AG09309 (cell line): ENCODE data around the gene LONRF2.

Experiments
- DNase-seq: peaks from one replicate; pipeline ENCODE4 v3.0.0-alpha.2; 2010; ENCODE audit warnings: low read depth
- H3K4me3 ChIP-seq: 2 replicates; pipeline ENCODE4 v1.5.1; 2011; ENCODE audit warnings: mild to moderate bottlenecking, low read depth, low read length, moderate library complexity; ENCODE audit not compliant: control insufficient read depth
- TF ChIP-seq, protein P1 (sequence below): IDR thresholded peaks from 2 replicates; pipeline ENCODE4 v1.5.1; 2011; ENCODE audit warnings: mild to moderate bottlenecking, low read depth, low read length, inconsistent platforms; ENCODE audit not compliant: insufficient read depth, control insufficient read depth; ENCODE audit errors: missing control alignments

LONRF2 gene

DNA sequence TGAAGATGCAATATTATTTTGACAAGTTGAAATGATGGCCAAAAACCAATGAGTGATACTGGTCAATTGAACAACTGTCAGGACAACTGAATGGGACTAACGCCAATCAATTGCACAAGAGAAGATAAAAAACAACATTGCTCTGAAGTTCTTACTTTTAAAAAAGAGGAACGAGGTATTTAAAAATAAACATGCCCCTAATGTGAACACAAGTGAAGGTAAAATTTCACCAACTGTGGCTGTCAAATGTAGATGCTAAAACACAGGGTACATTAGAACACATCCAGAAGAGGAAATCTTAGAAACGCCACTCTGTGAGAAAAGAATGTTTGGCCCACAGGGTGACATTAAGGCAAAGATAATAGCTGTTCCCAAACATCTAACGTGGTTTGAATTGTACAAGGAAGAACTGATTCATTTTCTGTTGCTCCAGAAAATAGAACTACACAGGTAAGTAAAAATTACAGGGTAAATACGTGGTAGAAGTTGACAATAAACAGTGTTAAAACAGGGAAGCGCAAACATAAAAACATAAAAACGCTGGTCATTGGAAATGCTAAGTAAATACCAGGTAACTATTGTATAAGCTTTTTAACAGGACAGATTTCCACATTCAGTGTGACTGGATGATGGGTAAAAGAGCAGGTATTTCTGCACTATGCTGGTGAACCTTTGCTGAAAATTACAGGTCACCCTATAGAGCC, 20.3 kb downstream of the LONRF2 start:
- TF ChIP-seq, protein P1, sequence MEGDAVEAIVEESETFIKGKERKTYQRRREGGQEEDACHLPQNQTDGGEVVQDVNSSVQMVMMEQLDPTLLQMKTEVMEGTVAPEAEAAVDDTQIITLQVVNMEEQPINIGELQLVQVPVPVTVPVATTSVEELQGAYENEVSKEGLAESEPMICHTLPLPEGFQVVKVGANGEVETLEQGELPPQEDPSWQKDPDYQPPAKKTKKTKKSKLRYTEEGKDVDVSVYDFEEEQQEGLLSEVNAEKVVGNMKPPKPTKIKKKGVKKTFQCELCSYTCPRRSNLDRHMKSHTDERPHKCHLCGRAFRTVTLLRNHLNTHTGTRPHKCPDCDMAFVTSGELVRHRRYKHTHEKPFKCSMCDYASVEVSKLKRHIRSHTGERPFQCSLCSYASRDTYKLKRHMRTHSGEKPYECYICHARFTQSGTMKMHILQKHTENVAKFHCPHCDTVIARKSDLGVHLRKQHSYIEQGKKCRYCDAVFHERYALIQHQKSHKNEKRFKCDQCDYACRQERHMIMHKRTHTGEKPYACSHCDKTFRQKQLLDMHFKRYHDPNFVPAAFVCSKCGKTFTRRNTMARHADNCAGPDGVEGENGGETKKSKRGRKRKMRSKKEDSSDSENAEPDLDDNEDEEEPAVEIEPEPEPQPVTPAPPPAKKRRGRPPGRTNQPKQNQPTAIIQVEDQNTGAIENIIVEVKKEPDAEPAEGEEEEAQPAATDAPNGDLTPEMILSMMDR, result no peak
- no peak for DNase-seq
- H3K4me3 ChIP-seq, result no peak overlapping the region

DNA sequence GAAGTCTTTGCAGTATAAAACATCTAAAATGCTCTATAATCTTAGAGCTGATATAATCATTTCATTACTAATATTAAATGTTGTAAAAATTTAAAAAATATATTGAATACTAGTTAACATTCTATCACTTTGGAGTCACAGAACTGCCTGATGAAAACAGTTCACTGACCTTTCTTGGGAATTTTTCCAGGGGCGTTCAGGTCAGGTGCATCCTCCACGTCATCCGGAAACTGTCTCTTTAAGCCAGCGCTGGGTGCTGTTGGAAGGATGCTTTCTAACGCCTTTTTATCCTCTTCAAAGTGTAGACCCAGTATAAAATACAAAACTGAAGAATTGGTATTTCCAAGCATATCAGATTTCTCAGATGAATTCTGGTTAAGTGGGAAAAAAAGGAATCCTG, 22.8 kb downstream of the LONRF2 start:
- no peak for DNase-seq
- TF ChIP-seq, protein P1, result no peak
- no peak overlapping the region for H3K4me3 ChIP-seq

DNA sequence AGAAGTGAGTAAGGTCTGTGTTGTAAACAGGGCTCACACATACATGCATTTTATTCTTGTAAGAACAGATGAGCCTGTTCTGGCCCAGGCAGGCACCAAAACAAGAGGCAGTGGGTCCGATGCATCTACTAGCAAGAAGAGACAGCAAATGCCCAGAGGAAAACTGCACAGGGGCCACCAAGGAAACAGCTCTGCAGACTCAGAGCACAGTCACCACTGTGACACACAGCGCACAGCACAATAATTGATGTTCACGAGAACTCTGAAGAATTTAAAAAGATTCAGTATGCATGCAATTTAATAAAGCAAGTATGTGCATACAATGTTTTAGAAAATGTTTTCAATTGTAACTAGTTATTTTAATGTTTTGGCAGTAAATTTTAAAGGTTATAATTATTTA, 24.8 kb downstream of the LONRF2 start:
- no peak for DNase-seq
- TF ChIP-seq, protein P1, result no peak
- no peak overlapping the region for H3K4me3 ChIP-seq

DNA sequence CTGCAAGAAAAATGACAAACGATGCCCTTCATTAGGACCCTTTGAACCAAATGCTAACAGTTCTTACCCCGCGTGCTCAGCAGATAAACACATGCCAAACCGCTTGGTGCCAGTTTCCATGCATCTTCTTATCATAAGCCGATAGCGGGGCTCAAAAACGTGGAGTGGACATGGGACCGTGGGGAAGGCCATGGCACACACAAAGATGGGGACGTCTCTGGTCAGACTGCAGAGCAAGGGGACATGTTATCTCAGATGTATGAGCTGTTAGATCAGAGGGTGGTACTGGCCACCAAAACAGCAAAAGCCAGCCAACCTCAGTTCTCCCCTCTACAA, 28.2 kb downstream of the LONRF2 start:
- no peak overlapping the region for H3K4me3 ChIP-seq
- DNase-seq, result no peak
- TF ChIP-seq, protein P1, result no peak

DNA sequence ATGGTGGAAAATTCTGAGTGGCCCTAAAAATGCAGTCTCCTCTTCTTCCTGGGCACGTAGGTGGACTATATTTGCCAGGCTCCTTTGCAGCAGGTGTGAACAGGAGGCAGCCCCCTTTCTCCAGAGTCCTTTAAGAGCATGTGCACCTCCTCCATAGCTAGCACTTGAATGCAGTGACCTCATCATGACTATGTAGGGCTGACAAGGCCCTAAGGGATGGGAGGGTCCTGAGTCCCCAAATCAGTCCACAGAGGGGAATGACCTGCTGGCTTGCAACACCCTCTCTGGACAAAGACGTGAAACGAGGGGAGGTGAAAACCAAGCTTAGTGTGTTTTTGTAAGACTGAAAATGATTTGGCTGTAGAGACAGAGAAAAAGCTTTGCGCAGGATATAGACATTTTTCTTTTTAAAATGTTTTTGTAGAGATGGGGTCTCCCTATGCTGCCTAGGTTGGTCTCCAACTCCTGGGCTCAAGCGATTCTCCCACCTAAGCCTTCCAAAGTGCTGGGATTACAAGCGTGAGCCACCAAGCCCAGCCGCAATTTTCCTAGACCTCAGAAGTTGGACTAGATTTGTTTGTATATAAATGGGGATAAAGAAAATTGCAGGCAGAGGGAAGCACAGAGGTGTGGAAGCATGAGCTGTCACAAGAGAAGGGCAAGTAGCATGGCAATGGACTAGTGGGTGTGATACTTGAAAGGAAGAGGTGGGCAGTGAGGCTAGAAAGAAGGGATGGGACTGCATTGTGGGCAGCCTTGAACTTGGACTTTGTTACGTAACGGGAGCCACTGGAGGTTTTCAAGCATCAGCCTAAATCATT, 28.8 kb downstream of the LONRF2 start:
- DNase-seq, result no peak
- no peak overlapping the region for H3K4me3 ChIP-seq
- TF ChIP-seq, protein P1, result no peak

DNA sequence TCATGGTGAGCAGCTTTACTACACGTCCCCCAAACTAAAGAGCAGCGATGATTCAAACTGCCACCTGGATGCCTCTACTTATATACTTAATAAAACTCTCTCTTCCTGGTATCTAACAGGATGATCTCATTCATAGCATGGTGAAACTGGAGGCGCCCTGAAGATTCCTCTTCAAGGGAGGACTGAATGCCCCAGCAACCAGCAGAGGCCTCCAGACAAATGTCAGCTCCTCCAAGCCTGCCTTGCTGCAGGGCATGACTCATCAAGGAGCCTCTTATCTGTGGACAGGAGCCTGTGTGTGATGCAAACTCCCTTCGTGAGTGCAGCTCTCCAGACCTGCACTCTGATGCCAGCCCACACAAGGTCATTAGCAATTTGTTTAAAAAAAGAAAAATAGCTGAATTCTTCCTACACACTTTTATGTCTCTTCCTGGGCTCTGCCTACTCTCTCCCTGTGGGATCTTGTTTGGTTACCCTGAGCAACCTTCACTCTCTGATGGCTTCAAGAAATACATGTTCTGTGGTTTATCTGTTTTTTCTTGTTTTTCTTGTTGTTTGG, 30.2 kb downstream of the LONRF2 start:
- TF ChIP-seq, protein P1, result no peak
- DNase-seq, result peak; percentile 55
- no peak overlapping the region for H3K4me3 ChIP-seq
